Dermis blood vessel endothelial cell (primary cell): Measurements from ENCODE around the gene RNASE8. TPM values are rescaled to one million over a fixed set of nuclear protein-coding genes. Genes with fewer than 3 reads are reported as not detected.

Experiments
- DNase-seq: peaks from one replicate; pipeline ENCODE4 v3.0.0; 2010
- total RNA-seq: library from RNA; depleted of rRNA; stranded (reverse); fragments of >200 nt; gene quantifications from 2 replicates; pipeline ENCODE4 v1.2.3, GENCODE V29; 2014

Gene RNASE8
- total RNA-seq, 1 donor from 2014 or later = not detected

DNA sequence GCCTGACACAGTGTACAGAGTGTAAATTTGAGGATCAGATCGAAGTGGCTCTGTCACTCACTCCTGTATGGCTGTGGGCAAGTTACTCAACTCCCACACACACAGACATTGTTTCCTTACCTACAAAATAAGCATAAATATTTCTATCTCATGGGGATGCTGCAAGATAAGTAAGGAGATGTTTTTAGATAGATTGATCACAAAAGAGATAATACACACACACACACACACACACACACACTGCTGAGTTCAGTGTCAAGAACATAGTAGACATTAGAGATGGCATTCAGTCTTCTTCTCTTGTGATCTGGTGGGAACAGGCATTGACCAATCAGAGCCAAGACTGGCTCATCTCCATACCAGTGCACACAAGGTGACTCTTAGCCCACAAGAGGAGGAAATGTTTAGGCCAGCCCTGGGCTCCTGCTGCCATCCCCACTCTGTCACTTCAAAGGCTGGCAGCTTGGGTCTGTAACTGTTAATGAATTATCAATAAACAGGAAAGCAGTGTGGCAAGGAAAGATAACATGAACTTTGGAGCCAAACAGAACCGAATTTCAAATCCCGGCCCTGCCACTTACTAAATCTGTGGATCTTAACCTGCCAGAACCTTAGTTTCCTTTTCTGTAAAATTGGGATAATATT is 3.4 kb upstream of the RNASE8 start:
- no peak for DNase-seq

DNA sequence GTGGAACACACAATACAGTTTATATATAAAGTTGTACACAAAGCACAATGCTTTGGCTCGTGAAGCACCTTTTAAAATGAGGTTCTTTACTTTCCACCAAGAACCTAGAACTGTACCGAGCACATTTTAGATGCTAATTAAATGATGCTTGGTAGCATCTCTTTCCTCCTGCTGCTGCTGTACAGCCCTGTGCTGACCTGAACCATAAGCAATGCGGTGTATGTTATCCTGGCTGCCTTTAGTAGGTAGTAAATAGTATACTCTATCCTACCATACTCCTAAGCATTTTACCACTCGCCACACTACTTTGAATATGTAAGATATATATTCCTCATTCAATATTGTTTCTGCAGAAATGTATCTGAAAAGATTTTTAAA is 2.9 kb upstream of the RNASE8 start:
- no peak for DNase-seq

DNA sequence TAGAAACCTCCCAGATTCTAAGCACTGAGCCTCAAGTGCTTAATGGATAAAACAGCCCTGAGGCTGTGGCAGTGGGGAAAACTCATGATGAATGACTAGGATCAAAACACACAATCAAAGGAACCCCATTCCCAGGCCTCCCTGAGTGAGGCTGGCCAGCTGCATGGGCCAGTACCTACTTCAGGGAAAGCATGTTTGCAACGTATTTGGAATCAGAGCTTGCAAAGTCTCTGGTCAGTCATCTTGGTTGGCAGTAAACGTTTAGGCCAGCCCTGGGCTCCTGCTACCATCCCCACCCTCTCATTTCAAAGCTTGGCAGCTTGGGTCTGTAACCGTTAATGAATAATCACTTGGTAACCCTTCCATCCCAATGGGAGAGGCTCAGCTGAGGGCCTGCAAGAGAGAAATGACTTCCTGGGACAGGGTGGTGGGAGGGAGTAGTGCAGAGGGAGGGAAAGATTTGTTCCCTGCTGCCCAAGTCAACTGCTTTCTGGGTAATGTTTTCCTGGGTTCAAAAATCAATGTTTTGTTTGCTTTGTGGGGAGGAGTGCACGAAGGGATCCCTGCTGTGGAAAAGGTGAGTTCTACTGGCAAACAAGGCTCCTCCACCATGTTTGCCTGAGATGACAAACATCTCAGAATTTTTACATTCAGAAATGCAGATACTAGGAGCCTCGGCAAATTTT is 2.0 kb upstream of the RNASE8 start:
- no peak for DNase-seq

DNA sequence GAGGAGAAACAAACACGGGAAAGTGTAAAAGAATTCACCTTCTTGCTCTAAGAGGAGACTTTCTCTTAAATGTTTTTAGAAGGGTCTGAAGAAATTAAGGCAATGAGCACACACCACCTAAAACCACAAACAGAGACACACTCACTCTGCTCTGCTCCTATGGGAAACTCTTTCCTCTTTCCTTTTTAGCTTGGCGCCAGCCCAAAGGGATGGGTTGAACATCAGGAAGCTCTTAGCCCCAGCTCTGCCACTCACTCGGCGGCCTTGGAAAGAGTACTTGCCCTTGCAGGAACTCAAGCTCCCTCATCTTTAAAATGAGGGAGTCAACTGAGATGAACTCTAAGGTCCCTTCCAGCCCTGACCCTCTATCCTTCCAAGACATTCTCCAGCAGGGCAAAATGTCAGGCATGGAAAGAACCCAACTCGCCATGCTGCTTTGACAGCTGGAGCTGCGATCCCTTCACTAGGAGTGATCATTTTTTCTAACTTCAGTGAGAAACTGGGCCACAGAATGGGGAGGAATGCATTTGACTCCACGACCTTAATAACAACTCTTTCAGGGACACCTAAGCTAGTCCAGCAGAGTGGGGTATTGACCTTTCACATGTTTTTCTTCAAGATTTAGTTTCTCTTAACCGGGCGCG is 980 bp upstream of the RNASE8 start:
- DNase-seq = no peak

- DNase-seq = no peak
Observed at GRCh38 chr14:21058903-21059302, 1.3 kb downstream of the RNASE8 start.

DNA sequence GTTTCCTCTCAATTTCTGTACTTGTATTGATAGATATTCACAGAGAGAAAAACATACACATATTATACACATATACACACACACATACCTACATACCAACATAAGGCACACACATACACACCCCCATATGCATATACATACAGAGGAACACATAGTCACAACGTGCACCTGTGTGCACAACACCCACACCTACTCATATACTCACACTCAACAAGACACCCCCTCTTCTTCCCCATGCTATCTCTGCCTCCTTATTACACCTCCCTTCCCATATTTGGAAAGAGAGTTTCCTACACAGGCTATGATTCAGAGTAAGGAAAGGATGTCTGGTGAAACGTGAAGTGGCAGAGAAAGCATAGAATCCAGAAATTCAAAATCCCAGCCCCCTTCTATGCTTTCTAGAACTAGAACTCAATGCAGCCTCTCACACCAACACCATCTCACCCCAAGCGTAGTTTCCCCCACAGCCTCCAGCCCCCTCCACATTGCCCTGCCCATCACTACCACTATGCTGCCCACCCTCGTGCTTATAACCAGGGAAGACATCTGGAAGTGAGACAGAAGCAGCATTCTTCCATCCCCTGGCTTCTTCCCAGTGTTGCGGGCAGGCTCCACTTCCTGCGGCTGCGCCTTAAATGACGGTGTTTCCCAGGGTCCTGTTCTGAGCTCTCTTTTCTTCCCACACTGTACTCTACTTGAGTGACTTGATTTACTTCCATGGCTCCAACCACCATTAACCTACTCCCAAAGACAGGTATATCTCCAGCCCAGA is 2.4 kb downstream of the RNASE8 start:
- DNase-seq = no peak

DNA sequence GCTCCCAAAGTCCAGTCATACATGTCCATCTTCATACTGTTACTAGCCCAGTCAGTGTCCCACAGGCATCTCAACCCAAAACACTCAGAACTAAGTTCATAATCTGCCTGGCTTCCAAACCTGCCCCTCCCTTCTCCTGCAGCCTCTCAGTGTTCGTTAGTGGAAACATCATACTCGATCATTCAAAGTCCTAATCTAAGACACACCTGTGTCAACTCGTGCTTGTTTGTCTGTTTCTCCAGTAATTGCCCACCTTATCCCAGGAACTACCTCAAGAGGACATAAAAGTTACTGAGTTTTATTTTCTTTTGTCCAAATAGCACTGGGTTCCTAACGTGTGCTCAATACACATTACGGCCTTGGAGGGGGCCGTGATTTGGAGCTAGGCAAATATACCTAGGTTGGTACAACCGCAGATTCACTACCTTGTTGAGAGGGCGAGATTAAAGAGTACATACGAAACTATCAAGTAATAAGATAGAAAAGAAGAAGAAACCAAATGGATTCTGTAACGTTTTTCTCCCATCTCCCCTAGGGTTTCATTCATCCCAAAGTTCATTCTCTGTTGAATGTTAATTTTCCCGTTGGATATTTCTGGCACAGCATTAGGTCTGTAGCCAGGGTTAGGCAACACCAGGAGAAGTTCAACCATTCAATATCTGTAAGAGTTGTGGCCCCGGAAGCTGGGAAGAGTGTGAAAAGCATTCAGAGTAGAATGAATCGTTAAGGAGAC is 3.2 kb downstream of the RNASE8 start:
- no peak for DNase-seq

GRCh38 chr14:21061347-21061668 is 3.7 kb downstream of the RNASE8 start:
- no peak for DNase-seq

DNA sequence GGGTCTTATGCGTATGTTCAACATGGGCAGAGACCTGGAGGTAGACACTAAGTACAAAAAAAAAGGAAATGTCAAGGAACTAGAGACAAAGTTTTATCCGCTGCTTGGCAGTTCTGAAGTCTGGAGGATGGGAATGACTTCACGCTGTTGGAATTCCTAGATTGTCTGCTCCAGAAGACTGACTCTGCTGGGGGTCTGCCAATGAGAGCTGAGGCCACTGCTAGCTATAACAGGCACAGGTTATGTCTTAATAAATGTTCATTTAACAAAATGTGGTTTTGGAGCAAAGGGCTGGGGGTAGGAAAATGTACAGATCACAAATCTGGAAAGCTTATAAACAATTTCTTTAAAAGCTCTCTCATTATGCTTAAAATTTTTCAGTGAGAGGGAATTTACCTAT is 5.9 kb downstream of the RNASE8 start:
- no peak for DNase-seq

- peak; percentile 22 for DNase-seq
Observed at GRCh38 chr14:21066882-21067502, 9.4 kb downstream of the RNASE8 start.

- DNase-seq = peak; percentile 77
Observed at GRCh38 chr14:21068521-21069387, 11.1 kb downstream of the RNASE8 start.

DNA sequence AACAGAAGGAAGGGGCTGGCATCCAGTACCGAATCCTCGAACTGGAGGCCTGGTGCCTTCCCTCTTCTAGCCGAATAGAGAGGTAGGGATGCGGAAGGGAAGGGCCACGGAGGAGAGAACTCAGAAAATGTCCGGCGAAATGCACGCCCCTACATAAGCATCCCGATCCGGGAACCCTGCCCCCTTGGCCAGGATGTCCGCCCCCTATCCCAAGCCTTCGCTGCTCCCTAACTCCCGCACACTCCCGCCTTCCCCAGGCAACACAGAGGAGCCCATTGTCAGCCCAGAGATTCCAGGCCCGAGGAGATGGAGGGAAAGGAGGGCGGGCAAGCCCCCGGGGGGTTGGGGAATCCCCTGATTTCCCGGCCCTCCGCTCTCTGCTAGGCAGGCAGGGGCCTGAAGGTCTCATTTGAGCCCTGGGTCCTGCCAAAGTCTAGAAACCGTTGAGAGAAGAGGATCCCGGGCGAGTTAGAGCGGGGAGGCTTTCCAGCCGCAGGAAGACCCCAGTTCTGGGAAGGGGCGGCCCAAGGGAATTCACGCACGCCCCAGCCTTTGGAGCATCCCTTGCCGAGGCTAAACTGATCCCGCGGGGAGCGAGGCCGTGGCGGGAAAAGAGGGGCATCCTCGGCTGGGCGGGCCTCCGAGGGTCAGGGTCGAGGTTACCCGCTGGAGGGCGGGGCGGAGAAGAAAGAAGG is 11.9 kb downstream of the RNASE8 start:
- no peak for DNase-seq

DNA sequence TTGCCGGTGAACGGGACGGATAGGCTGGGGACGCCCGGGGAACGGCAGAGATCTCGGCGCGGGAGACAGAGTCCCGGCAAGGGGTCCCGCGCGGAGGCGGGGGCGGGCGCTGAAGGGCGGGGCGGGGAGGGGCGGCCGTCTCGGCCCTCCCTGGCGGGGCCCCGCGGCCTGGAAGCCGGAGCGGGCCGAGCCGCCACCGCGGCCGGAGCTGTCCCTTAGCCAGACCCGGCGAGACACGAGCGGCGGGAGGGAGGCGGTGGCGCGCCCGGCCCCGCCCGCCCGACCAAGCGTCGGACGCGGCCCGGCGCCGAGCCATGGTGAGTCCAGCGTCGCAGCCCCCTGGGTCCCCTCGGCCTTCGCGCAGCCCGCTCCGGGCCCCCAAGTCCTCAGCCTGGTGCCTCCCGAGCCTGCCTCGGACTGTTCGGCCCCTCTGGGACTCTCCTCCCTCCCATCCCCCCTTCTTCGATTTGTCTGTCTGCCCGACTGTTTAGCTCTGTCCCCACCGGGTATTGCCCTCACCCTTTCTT is 12.5 kb downstream of the RNASE8 start, which contains the start of gene ARHGEF40:
Gene ARHGEF40 (plus strand): TSS at position 222 of the 527 bp plus-strand sequence. CDS start 93 bp downstream, at position 315.
- peak; percentile 10 for DNase-seq

- peak; percentile 10 for DNase-seq
Observed at GRCh38 chr14:21070610-21071224, 13.1 kb downstream of the RNASE8 start.

- peak; percentile 60 for DNase-seq
Observed at GRCh38 chr14:21071225-21072030, 13.8 kb downstream of the RNASE8 start.

GRCh38 chr14:21072031-21072473 is 14.4 kb downstream of the RNASE8 start:
- no peak for DNase-seq

- no peak for DNase-seq
Observed at GRCh38 chr14:21072781-21073339, 15.2 kb downstream of the RNASE8 start.

DNA sequence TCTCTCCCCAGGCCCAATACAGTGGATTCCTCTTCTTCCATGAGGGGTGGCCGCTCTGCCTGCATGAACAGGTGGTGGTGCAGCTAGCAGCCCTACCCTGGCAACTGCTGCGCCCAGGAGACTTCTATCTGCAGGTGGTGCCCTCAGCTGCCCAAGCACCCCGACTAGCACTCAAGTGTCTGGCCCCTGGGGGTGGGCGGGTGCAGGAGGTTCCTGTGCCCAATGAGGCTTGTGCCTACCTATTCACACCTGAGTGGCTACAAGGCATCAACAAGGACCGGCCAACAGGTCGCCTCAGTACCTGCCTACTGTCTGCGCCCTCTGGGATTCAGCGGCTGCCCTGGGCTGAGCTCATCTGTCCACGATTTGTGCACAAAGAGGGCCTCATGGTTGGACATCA is 16.3 kb downstream of the RNASE8 start:
- no peak for DNase-seq
